GM13977 (cell line): ENCODE data around the gene PLEKHA8.
A peak's percentile ranks its signal among the peaks of the same experiment; 100 is the strongest.

ENCODE experiments used
- DNase-seq: peaks from one replicate; pipeline ENCODE4 v3.0.0; 2012; ENCODE audit warnings: low spot score
- CTCF ChIP-seq: IDR thresholded peaks from 2 replicates; pipeline ENCODE4 v1.5.1; 2012; ENCODE audit warnings: mild to moderate bottlenecking, control low read depth; ENCODE audit not compliant: insufficient read depth; ENCODE audit errors: extremely low read depth, missing control alignments
- in situ Hi-C: fragments of 300-500 bp; cut with MboI; formaldehyde crosslinking; loops from one replicate; pipeline ENCODE4 v1.12.0; 2022; ENCODE audit warnings: low sequenced_read_pairs, low pct_unique_long_range_greater_than_20kb, mixed read lengths, inconsistent platforms; ENCODE audit not compliant: unreplicated experiment

Gene PLEKHA8

GRCh38 chr7:30157204-30157603 lies 129.0 kb downstream of the PLEKHA8 start:
- in situ Hi-C loops = loop anchor here (25.0 kb wide), 1 partner anchor 405 kb away; no protein-coding TSS in a partner anchor
- TF ChIP-seq CTCF = no peak
- no peak for DNase-seq

- no peak for DNase-seq
- TF ChIP-seq CTCF = no peak
- in situ Hi-C loops = loop anchor here (25.0 kb wide), 1 partner anchor 403 kb away; no protein-coding TSS in a partner anchor
Measured at GRCh38 chr7:30159163-30159562, 131.0 kb downstream of the PLEKHA8 start.

DNA sequence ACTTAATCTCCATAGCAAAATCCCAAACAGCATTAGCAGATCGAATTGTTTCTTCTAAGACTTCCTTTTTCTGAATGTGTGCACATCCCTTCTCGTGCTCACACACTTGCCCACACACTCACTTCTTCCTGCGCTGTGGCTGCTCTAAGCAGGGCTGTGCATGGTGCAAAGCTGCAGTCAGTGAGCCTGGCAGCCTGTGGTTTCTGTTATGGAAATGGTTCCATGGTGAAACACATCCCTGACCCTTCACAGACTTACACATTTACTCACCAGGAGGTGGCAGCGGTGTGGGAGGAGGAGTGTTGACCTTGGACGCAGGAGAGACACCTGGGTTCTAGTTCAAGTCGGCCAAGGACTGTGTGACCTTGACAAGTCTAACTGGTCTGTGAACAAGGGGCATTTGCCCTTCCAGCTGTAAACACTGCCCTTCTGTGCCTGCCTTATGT lies 131.5 kb downstream of the PLEKHA8 start:
- peak; percentile 7 for TF ChIP-seq CTCF
- in situ Hi-C loops = loop anchor here (10.0 to 25.0 kb wide), 2 partner anchors 115 to 403 kb away; no protein-coding TSS in a partner anchor
- no peak for DNase-seq

DNA sequence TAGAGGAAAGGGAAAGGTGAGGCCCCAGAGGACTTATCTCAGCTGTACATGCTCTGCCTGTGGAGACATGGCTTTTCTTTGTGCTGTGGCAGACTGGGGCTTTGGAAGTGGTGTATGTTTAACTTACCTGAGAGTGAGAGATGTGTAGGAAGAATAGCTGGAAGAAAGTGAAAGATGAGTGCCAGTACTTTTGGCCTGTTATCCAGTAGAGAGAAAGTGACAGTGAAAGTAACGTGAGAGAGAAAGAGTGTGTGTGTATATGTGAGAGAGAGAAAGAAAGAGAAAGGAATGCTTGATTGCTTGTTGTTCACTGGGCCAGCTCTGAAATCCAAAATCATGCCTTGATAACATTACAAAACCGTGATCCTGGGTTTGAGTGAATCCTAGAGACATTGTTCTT lies 132.1 kb downstream of the PLEKHA8 start:
- TF ChIP-seq CTCF = no peak
- in situ Hi-C loops = loop anchor here (10.0 to 25.0 kb wide), 2 partner anchors 114 to 402 kb away; no protein-coding TSS in a partner anchor
- no peak for DNase-seq

GRCh38 chr7:30162133-30162532 lies 133.9 kb downstream of the PLEKHA8 start:
- DNase-seq = no peak
- no peak for TF ChIP-seq CTCF
- in situ Hi-C loops = loop anchor here (10.0 to 25.0 kb wide), 2 partner anchors 113 to 400 kb away; no protein-coding TSS in a partner anchor

DNA sequence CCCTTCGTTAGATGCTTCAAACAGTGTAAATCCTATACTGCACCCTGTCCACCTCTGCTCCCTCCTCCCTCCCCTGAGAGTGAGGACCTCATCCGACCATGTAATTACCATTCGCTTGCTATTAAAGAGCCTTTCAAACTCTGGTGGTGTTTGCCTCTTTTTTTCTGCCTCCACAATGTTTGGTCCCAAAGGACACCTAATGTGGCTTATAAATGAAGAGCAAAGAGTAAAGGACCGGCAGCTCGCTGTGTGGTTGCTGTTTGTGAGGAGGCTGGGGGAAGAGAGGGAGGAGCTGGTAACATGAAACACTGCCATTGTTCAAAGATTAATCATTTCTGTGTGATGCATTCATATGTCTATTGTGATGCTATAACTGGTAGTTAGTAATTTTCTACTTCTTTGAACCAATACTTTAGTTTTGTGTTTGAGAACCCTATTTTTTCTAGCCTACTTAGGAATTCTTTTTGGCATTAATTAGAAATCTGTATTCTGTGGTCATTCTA lies 134.5 kb downstream of the PLEKHA8 start:
- no peak for TF ChIP-seq CTCF
- no peak for DNase-seq
- in situ Hi-C loops = loop anchor here (10.0 to 25.0 kb wide), 2 partner anchors 112 to 400 kb away; no protein-coding TSS in a partner anchor
